Choroid plexus epithelial cell (primary cell): ENCODE data around the gene HOMEZ.

Source experiments
- DNase-seq: peaks from one replicate; pipeline ENCODE4 v3.0.0-alpha.2; 2010; ENCODE audit warnings: low read depth
- H3K4me3 ChIP-seq: 2 replicates; pipeline ENCODE4 v1.5.1; 2011; ENCODE audit warnings: low read depth, mild to moderate bottlenecking, control low read depth, low read length, moderate library complexity
- CTCF ChIP-seq: conservative IDR thresholded peaks from 2 replicates; pipeline ENCODE4 v1.5.1; 2011; ENCODE audit warnings: low read depth, mild to moderate bottlenecking, control low read depth, inconsistent platforms, low read length, moderate library complexity

HOMEZ gene

GRCh38 chr14:23259426-23259825 lies 26.5 kb downstream of the HOMEZ start:
- no peak for DNase-seq
- no peak for TF ChIP-seq CTCF
- no peak overlapping the region for H3K4me3 ChIP-seq

- no peak overlapping the region for H3K4me3 ChIP-seq
- no peak for TF ChIP-seq CTCF
Observed at GRCh38 chr14:23258256-23258655, 27.7 kb downstream of the HOMEZ start.

GRCh38 chr14:23252420-23253333 lies 33.3 kb downstream of the HOMEZ start:
- H3K4me3 ChIP-seq = no peak overlapping the region
- no peak for TF ChIP-seq CTCF
- no peak for DNase-seq

More at GRCh38 chr14:23258256-23258655, 27.7 kb downstream of the HOMEZ start:
- DNase-seq = no peak

GRCh38 chr14:23252006-23252405 lies 33.9 kb downstream of the HOMEZ start:
- no peak for DNase-seq
- no peak for TF ChIP-seq CTCF
- no peak overlapping the region for H3K4me3 ChIP-seq

GRCh38 chr14:23249824-23250223 lies 36.1 kb downstream of the HOMEZ start:
- DNase-seq = no peak
- no peak for TF ChIP-seq CTCF
- no peak overlapping the region for H3K4me3 ChIP-seq

- no peak for DNase-seq
- no peak overlapping the region for H3K4me3 ChIP-seq
- no peak for TF ChIP-seq CTCF
Observed at GRCh38 chr14:23248601-23249000, 37.3 kb downstream of the HOMEZ start.

- H3K4me3 ChIP-seq = no peak overlapping the region
- TF ChIP-seq CTCF = no peak
- no peak for DNase-seq
Observed at GRCh38 chr14:23245282-23245681, 40.6 kb downstream of the HOMEZ start.
